IPS-NIHi7 (cell line): ENCODE results near the gene GABBR2.

ENCODE experiments used
- DNase-seq: peaks from one replicate; pipeline ENCODE4 v3.0.0; 2012; ENCODE audit warnings: mixed read lengths; ENCODE audit errors: extremely low spot score

GABBR2 gene

DNA sequence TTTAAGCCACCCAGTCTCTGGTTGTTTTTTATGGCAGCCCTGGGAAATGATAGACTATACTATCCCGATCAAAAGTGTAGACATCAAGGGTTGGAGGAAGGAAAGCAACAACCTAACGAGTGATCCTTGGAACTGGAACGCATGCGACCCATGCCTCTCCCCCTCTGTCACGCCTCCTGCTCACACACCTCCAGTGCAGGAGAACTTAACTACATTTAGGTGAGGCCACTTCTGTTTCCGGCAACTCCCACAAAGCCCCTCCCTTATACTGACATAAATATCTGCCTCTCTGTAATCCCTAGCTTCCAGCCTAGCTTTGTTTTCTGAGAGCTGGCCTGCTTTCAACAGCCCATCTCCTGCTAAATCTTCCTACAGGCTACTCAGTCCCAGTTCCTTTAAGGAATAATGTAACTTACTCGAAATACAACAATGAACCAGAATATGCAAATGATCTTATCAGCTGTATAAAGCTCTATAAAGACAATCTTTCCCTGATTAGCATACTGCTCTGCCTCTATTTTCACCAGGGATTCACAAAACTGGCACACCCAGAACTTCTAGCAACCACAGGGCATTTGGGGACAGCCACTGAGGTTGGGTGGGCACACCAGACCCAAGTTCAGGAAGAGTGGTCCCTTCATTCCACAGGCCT is 73.9 kb downstream of the GABBR2 start:
- no peak for DNase-seq

DNA sequence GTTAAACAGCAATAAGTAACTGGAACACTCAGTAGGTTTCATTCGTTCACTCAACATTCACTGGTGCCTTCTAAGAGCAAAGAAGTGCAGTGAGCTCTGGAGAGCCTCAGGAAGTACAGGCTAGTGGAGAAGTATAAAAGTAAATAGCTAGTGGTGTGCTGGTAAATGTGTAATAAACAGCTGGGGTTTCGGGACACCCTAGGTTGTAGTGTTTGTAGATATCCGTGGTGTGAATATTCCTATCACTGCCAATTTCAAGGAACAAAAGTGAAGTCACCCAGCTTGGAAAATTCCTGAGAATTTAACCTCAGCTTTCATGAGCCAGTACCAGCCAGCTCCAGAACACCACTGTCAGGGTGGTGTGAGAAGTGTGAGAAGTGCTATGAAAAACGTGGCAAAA is 75.9 kb downstream of the GABBR2 start:
- no peak for DNase-seq

DNA sequence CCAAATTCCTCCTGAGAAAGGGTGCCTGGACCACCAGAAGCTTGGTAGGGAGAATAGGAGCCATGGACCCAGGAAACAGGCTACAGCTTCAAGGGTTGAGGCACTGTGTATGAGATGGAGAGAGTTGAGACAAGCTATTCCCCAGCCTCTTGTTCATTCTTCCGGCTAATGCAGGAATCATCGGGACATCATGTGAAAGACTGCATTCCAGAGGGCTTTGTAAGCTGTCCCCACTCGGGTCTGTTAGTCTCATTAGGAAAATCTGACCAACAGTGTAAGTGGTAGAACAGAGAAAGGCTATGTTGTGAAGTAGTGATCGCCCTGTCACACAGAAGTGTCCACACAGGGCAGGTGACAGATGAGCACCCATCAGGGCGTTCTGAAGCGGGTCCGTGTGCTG is 81.4 kb downstream of the GABBR2 start:
- no peak for DNase-seq

DNA sequence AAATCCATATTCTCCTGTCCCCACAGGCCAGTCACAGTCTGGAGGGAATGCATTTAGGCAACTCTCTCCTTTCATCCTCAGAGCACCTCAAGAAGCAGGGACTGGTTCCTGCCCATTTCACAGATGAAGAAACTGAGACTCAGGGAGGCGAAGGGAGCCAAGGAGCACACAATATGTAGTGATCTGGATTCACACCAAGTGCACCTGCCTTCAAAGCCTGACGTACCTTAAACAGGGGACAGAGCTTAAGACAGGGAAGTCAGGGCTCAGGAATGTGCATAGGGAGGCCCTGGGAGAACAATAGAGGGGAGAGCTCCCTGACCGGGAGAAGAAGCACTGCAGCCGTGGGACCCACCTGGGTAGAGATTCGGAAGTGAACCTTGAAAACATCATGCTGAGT is 83.0 kb downstream of the GABBR2 start:
- peak; percentile 67 for DNase-seq

DNA sequence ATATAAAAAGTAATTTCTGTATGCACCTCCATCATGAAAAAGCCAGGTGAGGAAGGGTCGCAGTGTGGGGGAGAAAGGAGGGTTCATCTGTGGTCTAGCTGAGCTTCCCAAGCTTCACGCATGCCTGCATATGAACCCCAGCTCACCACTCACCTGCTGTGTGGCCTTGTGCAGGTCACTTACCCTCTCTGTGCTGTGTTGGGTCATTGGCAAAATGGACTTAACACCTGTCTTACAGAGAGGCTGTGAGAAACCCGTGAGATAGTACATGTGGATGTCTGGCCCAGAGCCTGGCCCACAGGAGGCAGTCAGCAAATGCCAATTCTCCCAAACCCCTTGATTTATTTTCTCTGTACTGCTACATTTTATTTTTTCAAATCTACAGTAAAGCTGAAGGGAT is 88.9 kb downstream of the GABBR2 start:
- DNase-seq = no peak

DNA sequence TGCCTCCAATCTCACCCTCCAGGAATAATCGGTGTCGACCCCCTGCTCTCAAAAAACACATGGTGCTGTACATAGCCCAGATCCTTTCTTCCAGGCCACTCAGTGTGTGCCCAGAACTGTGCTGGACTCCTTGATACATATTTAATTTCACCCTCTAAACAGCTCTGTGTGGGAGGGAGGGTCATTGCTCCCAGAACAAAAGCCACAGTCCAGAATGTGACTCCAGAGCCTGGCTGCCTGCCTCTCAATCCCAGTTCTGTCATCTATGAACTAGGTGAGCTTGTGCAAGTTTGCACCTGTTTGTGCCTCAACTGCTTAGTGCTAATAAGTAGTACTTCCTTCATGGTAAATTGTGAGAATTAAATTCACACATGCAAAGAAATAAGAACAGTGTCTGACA is 93.1 kb downstream of the GABBR2 start:
- no peak for DNase-seq

DNA sequence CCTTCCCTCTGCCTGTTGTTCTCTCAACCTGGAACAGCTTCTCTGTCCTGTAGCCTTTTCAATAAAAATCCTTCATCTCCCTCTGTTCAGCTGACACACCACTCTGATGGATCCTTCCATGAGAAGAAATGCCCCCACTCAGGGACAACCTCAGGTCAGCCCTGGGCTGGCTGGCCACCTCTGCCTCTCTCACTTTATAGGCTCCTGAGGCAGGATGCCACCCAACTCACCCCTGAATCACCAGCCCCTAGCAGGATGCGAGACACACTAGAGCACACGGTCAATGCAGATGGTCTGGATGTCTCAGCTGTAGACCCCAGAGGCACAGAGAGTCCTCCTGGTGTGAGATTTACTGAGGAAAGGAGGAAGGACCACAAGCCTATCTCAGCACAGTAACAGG is 93.8 kb downstream of the GABBR2 start:
- no peak for DNase-seq

DNA sequence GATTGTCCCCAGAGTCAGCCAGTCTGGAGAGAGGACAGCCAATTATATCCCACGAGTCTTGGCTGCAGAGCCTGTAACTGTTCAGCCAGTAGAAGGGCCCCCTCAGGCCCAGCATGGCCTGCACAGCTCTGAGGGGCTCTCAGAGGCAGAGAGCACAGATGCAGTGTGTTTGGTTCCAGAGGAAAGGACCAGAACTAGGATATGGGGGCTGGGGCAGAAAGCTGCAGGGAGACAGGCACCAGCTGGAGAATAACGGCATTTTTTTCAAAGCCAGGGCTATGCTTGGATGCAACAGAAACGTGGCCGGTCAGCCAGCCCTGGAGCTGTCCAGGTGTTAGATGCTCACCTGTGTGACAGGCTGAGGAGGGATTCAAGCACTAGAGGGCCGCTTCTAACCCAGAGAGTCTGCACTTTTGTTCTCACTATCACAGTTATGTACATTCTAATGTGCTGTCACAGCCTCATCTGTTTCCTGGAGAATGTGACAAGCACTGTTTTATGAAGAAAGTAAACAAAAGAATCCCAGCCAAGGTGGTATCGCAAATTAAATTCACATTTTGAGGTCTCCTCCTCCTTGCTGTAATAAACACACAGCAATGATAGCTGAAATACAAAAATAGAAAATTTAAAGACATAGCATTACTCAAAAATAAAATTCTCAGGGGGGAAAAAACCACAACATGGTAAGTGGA is 96.5 kb downstream of the GABBR2 start:
- DNase-seq = no peak

DNA sequence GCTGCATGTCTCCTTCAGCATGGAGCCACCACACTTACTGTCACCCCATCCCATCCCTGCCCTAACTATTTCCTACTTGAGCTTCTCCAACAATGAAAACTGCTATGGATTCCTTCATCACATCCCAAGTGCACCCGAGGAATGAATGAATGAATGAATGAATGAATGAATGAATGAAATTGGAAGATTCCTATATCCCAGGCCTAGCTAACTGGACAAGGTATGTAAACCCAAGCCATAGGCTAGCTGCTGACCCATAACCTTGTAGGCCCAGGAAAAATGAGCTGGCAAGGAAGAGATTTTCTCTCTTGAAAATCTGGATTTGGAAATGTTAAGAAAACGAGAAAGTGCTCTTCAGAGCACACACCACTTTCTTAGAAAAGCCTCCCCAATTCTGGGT is 97.4 kb downstream of the GABBR2 start:
- DNase-seq = no peak

DNA sequence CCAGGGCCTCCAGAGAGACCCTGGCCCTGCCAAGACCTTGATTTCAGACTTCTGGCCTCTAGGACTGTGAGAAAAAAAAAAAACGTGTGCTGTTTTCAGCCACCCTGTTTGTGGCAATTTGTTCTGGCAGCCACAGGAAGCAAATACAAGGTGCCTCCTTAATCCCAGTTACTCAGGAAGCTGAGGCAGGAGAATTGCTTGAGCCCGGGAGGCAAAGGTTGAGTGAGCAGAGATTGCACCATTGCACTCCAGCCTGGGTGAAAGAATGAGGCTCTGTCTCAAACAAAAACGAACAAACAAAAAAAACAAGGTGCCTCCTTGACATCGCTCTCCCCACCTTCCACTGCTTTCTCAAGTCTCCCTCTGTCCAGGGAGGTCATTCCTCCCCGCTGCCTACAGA is 98.0 kb downstream of the GABBR2 start:
- DNase-seq = no peak

DNA sequence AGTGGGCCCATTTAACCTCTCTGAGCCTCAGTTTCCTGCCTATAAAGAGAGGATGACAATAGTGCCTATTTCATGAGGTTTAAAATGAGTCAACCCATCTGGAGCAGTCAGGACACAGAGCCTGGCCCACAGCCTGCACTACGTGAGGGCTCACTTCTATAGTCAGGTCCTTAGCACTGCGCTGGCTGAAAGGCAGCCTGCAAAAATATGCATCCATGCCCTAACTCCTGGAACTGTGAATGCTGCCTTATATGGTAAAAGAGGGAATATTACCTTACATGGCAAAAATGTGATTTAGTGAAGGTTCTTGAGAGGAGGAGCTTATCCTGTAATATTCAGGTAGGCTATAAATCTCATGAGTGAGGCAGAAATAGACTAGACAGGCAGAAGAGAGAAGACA is 98.5 kb downstream of the GABBR2 start:
- DNase-seq = no peak

DNA sequence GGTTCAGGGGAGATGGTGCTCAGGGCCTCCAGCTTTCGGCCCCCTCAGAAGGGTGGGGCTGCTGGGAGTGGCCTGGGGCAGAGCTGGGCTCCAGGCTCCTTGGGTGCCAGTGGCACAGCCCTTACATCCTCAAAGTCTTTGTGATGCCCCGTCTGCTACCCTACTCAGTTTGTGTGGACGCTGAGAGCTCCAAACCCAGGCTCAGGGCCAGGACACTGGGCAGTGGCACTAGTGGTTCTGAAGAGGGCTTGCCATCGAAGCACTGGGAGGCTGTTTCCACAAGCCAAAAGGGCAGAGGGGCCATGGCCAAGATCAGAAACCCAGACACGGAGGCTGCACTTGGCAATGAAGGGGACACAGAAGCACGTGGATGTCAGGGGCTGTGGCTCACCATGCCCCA is 99.1 kb downstream of the GABBR2 start:
- no peak for DNase-seq

DNA sequence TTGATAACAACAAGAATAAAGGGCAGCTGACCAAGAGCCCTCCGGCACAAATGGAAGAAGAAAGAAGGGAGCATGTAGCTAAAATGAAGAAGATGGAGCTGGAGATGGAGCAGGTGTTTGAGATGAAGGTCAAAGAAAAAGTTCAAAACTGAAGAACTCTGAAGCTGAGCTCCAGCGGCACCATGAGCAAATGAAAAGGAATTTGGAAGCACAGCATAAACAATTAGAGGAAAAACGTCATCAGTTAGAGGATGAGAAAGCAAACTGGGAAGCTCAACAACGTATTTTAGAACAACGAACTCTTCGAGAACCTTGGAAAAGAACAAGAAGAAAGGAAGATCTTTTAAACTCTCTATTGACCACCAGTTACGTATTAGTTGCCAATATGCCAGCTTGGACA is 100.9 kb downstream of the GABBR2 start:
- no peak for DNase-seq

DNA sequence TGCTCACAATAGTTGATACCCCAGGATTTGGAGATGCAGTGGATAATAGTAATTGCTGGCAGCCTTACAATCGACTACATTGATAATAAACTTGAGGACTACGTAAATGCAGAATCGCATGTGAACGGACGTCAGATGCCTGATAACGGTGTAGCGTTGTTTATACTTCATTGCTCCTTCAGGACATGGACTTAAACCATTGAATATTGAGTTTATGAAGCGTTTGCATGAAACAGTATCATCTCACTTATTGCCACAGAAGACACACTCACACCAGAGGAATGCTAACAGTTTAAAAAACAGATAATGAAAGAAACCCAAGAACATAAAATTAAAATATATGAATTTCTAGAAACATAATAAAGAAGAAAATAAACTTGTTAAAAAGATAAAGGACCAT is 101.6 kb downstream of the GABBR2 start:
- DNase-seq = no peak

DNA sequence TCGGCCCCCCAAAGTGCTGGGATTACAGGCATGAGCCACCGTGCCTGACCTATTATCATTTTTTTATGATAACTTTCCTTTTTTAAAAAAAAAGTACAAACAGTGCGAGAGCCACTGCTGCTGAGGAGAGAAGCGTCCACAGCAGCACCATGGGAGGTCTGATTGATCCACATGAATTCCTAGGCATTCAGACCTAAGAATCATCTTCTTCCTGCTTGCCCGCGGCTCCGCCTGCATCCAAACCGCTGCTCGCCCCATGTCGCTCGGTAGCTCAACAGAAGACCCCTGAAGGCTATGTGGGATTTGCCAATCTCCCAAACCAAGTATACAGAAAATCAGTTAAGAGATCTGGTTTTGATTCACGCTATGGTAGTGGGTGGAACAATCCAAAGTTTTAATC is 102.0 kb downstream of the GABBR2 start:
- no peak for DNase-seq

DNA sequence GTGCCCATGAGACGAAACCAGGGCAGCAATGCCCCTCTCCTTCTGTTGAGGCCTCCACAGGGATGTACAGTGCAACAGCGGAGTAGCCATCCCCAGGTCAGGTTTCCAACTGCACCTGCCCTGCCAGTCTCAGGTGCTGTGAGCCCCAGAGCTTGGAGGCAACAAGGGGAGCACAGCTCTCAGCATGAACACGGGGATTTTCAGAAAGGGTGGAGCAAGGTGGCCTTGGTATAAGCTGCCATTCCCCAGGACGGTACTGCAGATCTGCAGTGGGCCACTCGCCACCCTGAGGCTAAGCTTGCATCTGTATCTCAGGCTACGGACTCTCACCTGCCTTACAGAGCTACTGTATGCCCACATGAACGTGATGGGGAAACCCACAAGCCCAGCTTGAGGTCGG is 103.6 kb downstream of the GABBR2 start:
- no peak for DNase-seq

DNA sequence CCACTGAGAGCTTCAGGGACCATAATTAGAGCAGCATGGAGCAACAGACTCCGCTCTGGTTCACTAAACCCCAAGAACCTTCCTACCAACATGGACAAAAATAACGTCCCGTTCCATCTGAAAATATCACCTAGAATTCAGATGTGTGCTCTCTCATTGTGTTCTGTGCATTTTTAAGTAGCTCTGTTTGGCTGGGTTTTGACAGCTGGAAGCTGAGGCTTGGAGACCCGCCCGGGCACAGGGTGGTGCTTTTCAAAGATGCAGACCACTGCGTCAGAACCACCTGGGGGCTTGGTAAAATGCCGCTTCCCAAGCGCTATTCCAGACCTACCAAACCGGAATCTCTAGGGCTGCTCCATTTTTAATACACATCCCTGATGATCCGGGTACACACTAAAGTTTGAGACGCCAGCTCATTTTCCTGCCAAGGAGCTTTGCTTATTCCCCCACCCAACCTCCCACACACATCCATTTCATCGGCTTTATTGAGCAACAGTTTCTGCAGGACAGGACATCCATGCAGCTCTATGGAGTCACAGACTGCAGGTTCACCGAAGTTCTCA is 104.8 kb downstream of the GABBR2 start:
- no peak for DNase-seq

DNA sequence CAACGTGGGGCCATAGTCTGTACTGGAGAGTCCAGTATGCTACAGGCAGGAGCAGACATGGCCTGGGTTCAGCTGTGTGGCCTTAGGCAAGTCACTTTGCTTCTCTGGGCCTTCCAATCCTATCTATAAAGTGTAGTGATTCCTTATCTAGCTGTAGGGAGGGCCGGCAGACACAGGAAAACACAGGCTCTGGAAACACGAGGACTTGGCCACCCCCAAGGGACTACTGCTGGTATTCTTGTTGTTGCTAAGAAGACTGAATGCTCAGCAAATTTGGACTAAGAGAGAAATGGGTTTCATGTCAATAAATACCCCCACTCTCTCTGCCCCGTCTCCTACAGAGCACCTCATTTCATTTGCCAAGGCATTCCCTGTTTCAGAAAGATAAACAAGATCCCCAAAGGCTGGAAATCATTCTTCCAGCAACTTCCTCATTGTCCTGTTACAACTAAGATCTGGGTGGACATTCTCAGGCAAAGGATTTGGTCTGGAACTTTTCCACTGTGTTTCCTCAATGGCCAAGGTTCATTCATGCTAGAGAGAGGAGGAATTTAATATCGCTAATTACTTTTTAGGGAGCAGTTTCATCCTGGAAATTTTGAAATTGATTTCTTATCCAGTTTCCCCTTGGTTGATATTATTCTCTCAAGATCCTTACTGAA is 105.8 kb downstream of the GABBR2 start:
- DNase-seq = no peak

DNA sequence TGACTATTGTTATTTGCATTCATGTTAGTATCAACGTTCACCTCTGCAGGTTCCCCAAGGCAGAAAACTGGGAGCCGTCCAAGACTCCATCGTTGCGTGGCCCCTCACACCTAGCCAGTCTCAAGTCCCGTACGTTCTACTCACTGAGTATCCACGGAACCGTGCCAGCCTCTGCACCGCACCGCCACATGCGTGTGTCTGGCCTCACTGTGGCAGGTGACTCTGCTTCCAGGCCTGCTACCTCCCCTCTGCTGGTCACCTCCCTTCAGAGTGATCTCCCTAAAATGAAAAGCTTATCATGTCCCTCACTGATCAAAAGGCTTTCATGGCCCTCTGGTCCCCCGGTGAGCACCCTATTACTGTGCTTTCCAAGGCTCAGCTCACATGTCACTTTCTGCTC is 108.1 kb downstream of the GABBR2 start:
- no peak for DNase-seq

DNA sequence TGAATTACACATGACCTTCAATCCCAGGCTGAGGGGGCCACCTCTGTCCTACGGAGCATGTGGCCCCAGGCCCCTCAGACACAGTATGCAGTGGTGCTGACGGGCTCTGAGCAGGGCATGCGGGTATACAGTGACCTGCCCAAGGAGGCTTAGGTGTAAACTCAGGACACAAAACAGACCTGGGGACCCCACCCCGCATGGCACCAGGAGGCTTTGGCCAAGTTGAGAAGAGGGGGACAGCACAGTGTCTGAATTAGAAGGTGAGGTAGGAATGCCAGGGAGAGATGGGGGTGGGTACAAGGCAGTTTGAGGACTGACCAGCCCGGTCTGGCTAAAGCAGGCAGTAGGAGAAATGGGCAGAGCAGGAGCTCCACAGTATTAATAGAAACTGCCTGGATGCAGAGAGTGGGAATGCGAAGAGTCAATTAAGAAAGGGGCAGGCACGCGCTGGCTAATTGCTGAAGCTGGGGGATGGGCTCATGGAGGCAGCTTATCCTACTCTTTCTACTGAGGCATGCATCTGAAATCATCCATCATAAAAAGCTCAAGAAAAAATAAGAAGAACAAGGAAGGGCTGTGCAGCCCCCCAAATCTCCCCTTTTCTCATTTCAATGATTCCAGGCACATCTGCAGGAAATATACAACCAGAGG is 109.0 kb downstream of the GABBR2 start:
- DNase-seq = no peak

DNA sequence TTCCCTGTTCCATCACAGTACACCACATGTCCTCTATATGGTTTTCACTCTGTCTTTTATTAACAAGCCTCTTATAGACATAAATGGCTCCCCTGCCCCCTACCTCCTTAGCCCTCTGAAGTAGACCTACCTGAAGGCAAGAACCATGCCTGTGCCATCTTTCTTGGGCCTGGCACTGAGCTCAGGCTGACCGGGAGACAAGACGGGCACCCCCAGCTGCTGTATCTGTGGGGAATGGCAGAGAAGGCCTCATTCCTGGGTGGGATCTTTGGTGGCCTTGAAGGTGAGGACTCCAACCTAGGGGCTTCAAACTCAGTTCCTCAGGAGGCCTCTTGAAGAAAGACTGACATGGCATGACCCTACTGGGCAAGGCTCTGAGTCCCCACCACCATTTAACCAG is 109.9 kb downstream of the GABBR2 start:
- no peak for DNase-seq

DNA sequence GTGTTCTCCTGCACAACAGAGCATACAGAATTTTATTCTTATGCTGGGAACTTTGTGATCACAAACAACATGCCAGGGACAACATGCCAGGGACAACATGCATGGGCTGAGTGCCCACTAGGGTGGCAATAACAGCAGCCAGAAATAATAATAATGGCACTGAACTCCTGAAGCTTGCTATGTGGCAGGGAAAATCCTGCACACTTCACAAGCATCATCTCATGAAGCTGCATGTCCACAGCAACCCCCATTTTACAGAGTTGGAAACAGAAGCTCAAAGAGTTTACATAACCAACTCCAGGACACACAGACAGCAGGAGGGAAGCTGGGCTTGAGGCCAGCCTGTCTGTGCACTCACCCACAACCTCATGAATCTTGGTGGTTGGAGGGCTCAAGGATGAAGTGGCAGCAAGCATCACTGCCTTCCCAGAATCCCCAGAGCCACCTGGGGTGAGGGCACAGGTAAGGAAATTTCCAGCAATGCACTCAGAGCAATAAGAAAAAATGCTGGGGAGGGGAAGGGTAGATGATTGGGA is 111.4 kb downstream of the GABBR2 start:
- DNase-seq = no peak
